ENCODE data around the gene INTS1. TPM values are rescaled to one million over a fixed set of nuclear protein-coding genes. Genes with fewer than 3 reads are reported as not detected.
A peak's percentile ranks its signal among the peaks of the same experiment; 100 is the strongest.

The INTS1 gene
- total RNA-seq, 4 donors from 2014 or later: 29.8 to 65.5 (median 41.4) TPM

DNA sequence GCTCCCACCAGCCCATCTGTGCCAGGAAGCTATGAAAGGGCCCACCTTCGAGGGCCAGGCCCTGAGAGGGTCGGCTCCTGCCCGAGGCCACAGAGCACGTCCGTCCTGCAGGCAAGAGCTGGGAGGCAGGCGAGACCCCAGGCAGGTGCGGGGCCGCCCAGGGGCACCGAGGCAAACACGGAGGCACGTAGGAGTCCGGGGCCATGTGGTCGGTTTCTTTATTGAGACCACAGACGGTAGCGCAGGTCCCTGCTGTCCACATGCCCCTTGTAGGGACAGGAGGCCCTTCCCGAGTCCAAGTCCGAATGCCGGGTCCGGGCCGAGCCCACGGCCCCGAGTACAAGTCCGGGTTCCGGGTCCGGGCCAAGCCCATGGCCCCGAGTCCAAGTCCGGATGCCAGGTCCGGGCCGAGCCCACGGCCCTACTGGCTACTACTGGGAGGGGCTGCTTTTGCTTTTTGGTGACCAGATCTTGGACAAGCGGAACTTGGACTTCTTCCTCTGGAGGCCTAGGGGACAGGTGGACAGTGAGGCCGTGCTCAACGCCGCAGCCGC, 69.9 kb downstream of the INTS1 start:
- TF ChIP-seq, protein P1, sequence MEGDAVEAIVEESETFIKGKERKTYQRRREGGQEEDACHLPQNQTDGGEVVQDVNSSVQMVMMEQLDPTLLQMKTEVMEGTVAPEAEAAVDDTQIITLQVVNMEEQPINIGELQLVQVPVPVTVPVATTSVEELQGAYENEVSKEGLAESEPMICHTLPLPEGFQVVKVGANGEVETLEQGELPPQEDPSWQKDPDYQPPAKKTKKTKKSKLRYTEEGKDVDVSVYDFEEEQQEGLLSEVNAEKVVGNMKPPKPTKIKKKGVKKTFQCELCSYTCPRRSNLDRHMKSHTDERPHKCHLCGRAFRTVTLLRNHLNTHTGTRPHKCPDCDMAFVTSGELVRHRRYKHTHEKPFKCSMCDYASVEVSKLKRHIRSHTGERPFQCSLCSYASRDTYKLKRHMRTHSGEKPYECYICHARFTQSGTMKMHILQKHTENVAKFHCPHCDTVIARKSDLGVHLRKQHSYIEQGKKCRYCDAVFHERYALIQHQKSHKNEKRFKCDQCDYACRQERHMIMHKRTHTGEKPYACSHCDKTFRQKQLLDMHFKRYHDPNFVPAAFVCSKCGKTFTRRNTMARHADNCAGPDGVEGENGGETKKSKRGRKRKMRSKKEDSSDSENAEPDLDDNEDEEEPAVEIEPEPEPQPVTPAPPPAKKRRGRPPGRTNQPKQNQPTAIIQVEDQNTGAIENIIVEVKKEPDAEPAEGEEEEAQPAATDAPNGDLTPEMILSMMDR (IDR thresholded peaks at IDR 0.05): no peak
- TF ChIP-seq POLR2A (IDR thresholded peaks at IDR 0.05) (no peak), EP300 (IDR thresholded peaks at IDR 0.05) (no peak), POLR2AphosphoS5 (IDR thresholded peaks at IDR 0.05) (no peak)
- WGBS, 2 donors (ENCODE audit: low coverage in 1 of 2): no CpG with 5 or more reads among the region's 35 CpGs
- Histone ChIP-seq H3K36me3 (peaks cover 0 to 31% of the 10 kb centered on the region in 2 donors), H3K27ac (no peak overlapping the region), H3K4me1 (peaks cover 0 to 14% (median 5%) of the 10 kb centered on the region in 3 donors), H3K4me3 (no peak overlapping the region), H3K27me3 (peaks cover 43% of the 10 kb centered on the region), H3K9me3 (no peaks in the 10 kb centered on the region)
- ATAC-seq: no peak

DNA sequence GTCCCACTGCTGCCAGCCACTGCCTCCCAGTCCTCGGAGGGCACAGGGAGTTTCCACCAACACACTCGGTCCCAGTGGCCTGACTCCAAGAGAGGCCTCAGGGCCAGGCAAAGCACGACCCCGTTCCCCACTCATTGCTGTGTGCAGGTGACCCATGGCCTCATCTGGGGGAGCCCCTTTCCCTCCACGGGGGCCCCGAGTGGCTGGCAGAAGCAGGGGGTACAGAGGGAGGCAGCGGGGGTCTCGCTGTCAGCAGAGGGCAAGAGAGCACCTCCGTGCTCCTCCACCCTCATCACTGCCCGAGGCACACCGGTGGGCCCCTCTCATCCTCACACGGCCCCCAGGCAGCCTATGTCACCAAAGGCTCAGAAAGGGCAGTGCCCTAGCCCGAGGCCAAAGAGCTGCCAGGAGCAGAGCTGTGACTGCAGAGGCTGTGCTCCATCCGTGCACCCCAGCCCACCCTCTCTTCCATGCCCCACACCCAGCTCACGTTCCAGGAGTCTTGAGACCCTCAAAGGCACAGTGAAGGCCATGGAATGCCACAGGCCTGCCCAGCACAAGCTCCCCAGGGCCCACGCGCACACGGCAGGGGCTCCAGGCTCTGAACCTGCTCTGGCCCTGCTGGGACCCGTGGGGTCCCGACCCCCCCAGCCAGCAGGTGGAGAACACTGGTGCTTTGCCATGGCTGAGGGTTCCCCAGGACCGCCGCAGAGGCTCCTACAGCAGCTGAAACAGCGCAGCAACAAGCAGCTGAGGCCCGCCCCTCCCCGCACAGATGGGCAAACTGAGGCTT, 70.9 kb downstream of the INTS1 start:
- no peak for ATAC-seq
- Histone ChIP-seq H3K9me3 (no peaks in the 10 kb centered on the region), H3K4me3 (no peak overlapping the region), H3K27ac (no peak overlapping the region), H3K36me3 (peaks cover 0 to 23% of the 10 kb centered on the region in 2 donors), H3K4me1 (peaks cover 0 to 14% (median 5%) of the 10 kb centered on the region in 3 donors), H3K27me3 (peaks cover 51% of the 10 kb centered on the region)
- WGBS, 2 donors (ENCODE audit: low coverage in 1 of 2): 60% methylated on average over 1 of the region's 25 CpGs; no CpG with 5 or more reads in 1 of the 2 donors
- TF ChIP-seq POLR2AphosphoS5 (IDR thresholded peaks at IDR 0.05): no peak
- TF ChIP-seq EP300 (IDR thresholded peaks at IDR 0.05): no peak
- TF ChIP-seq, protein P1 (IDR thresholded peaks at IDR 0.05): no peak
- no peak for TF ChIP-seq POLR2A (IDR thresholded peaks at IDR 0.05)

DNA sequence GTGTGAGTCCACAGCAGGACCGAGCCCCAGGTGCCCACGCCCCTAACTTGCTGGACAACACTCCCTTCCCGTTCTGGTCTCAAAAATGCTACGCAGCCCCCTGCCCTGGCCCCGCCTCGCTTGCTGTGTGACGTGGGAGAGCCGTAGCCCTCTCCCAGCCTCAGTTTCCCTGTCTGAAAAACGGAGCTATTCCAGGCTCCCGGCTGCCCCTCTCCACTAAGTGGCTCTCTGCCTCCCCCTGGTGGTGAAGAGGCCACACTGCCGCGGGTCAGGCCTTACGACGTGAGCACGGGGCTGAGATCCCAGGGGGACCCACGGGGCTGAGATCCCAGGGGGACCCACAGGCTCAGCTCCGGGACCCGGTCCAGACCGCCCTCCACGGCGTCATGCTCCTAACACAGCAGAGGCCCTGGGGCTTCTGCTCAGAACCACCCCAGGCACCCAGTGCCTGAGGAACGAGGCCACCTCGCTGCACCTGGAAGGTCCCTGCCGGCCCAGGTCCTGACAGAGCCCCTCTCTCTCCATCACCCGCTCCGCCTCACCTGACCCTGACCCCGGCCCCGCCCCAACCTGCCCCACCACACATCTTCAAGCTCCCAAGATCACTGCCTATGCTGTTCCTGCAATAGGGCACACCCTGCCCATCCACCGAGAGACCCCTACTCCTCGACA, 71.6 kb downstream of the INTS1 start:
- peak; percentile 73 for ATAC-seq
- no peaks in the 10 kb centered on the region for H3K9me3 ChIP-seq
- H3K36me3 ChIP-seq: peaks cover 0 to 15% of the 10 kb centered on the region in 2 donors
- peaks cover 0 to 14% (median 5%) of the 10 kb centered on the region in 3 donors for H3K4me1 ChIP-seq
- H3K27ac ChIP-seq: no peak overlapping the region
- 0 to 16% methylated on average over 1 to 7 of the region's 30 CpGs for WGBS, 2 donors (ENCODE audit: low coverage in 1 of 2)
- TF ChIP-seq, protein P1 (IDR thresholded peaks at IDR 0.05): peak in 3 of 4 experiments; percentile 86 to 97 (median 92)
- TF ChIP-seq POLR2AphosphoS5 (IDR thresholded peaks at IDR 0.05): no peak
- peaks cover 52% of the 10 kb centered on the region for H3K27me3 ChIP-seq
- no peak overlapping the region for H3K4me3 ChIP-seq

DNA sequence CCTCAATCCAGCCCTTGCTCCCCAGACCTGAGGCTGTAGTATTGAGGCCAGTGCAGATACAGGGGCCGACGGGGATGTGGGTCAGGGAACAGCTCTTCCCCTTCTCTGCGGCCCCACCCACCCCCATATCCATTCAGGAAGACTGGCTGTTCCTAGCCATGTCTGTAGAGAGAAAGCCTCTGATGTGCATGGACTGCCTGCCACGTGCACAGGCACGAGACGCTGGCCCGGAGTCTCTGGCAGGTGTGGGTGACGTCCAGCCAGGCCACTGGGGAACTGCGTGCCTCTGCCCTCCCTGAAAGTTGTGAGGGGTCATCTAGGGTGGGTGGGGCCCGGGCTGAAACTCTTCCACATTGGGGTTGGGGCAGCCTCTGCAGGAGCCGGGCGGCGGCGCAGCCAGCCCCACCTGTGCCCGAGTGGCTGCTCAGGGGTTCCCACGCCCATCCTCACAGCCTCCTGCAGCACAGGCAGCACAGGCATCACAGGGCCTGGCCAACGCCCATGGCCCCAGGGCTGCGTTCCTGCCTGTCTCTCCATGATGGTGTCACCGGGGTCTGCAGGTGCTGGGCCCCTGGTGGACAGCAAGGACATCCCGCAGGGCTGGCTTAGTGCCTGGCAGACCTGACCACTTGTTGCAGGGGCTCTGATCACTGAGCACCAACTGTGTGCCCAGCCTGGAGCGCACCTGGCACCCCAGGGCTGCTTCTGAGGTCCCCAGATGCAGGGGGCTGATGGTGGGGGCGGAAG, 72.4 kb downstream of the INTS1 start:
- no peak for ATAC-seq
- Histone ChIP-seq H3K36me3 (peaks cover 0 to 8% of the 10 kb centered on the region in 2 donors), H3K4me1 (peaks cover 0 to 14% (median 5%) of the 10 kb centered on the region in 3 donors), H3K27ac (no peak overlapping the region), H3K9me3 (no peaks in the 10 kb centered on the region), H3K27me3 (peaks cover 59% of the 10 kb centered on the region), H3K4me3 (no peak overlapping the region)
- TF ChIP-seq, protein P1 (IDR thresholded peaks at IDR 0.05): no peak
- TF ChIP-seq POLR2AphosphoS5 (IDR thresholded peaks at IDR 0.05) (no peak), EP300 (IDR thresholded peaks at IDR 0.05) (no peak), POLR2A (IDR thresholded peaks at IDR 0.05) (no peak)
- WGBS, 2 donors (ENCODE audit: low coverage in 1 of 2): no CpG with 5 or more reads among the region's 22 CpGs
